DOHH2 (cell line): ENCODE results near the gene TXNDC2.

Experiments used
- H3F3A ChIP-seq: fragments of 200-600 bp; sonication (generic), shearing (Covaris generic); 2 replicates; pipeline ENCODE4 v1.6.0; 2016; ENCODE audit warnings: antibody characterized with exemption, mild to moderate bottlenecking; ENCODE audit not compliant: control insufficient read depth, insufficient read depth
- H3K27ac ChIP-seq: fragments of 200-600 bp; sonication (generic); 2 replicates; pipeline ENCODE4 v1.5.1; 2014; ENCODE audit warnings: low read depth, mild to moderate bottlenecking, low read length, moderate library complexity
- H3K27me3 ChIP-seq: fragments of 200-600 bp; sonication (generic); 2 replicates; pipeline ENCODE4 v1.6.1; 2014; ENCODE audit warnings: mild to moderate bottlenecking, low read length, mixed read lengths; ENCODE audit not compliant: control insufficient read depth
- H3K36me3 ChIP-seq: fragments of 200-600 bp; sonication (generic); 2 replicates; pipeline ENCODE4 v1.6.1; 2014; ENCODE audit warnings: mild to moderate bottlenecking, low read length, moderate library complexity, mixed read lengths; ENCODE audit not compliant: control insufficient read depth
- H3K4me1 ChIP-seq: fragments of 200-600 bp; sonication (generic); 2 replicates; pipeline ENCODE4 v1.6.1; 2014; ENCODE audit warnings: mild to moderate bottlenecking, low read length, mixed read lengths; ENCODE audit not compliant: control insufficient read depth
- H3K4me2 ChIP-seq: fragments of 200-600 bp; sonication (generic); 2 replicates; pipeline ENCODE4 v1.6.0; 2014; ENCODE audit warnings: mild to moderate bottlenecking, low read length, moderate library complexity
- H3K4me3 ChIP-seq: fragments of 200-600 bp; sonication (generic); 2 replicates; pipeline ENCODE4 v1.5.1; 2014; ENCODE audit warnings: mild to moderate bottlenecking, low read length, mixed read lengths
- H3K79me2 ChIP-seq: fragments of 200-600 bp; sonication (generic); 2 replicates; pipeline ENCODE4 v1.6.1; 2014; ENCODE audit warnings: mild to moderate bottlenecking, low read length, mixed read lengths; ENCODE audit not compliant: control insufficient read depth
- H3K9me2 ChIP-seq: fragments of 200-600 bp; sonication (generic); replicated peaks from 2 replicates; pipeline ENCODE4 v1.6.1; 2014; ENCODE audit warnings: mild to moderate bottlenecking, low read length, mixed read lengths; ENCODE audit not compliant: control insufficient read depth
- H3K9me3 ChIP-seq: fragments of 200-600 bp; sonication (generic); 2 replicates; pipeline ENCODE4 v1.6.1; 2014; ENCODE audit warnings: antibody characterized with exemption, low read length, mixed read lengths; ENCODE audit not compliant: control insufficient read depth, insufficient read depth
- H4K20me1 ChIP-seq: fragments of 200-600 bp; sonication (generic); 2 replicates; pipeline ENCODE4 v1.6.0; 2014; ENCODE audit warnings: low read depth, mild to moderate bottlenecking, antibody characterized with exemption, low read length, moderate library complexity; ENCODE audit not compliant: control insufficient read depth, insufficient read depth
- EZH2phosphoT487 ChIP-seq: fragments of 200-600 bp; sonication (generic); IDR thresholded peaks from 2 replicates; pipeline ENCODE4 v1.6.1; 2017; ENCODE audit warnings: borderline replicate concordance, mild to moderate bottlenecking, antibody characterized with exemption, low read length, moderate library complexity, mixed read lengths
- TF ChIP-seq, protein P1 (sequence below): fragments of 200-600 bp; sonication (generic); IDR thresholded peaks from one replicate; pipeline ENCODE4 v1.5.1; 2014; ENCODE audit warnings: antibody characterized with exemption, mild to moderate bottlenecking, low read depth, low read length; ENCODE audit not compliant: poor library complexity, severe bottlenecking

Gene TXNDC2

DNA sequence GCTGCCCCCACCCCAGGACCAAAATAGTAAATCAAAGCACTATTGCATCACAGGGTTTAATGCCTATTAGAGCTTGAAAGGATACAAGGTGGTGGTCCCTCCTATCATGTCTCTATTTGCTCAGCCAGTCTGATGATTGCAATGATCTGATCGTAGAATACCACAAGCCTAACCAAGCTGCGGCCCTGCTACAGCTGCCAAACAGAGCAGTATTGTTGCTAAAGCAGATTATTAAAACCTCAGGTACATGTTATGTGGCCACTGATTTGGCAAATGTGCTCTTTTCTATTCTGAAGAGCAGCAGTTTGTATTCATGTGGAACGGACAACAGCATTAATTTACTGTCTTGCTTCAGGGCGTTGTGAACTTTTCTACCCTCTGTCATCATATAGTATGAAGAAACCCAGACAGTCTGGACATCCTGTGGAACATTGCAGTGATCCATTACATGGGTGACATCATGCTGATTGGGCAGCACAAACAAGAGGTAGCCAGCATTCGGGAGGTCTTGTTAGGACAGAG lies 19.7 kb downstream of the TXNDC2 start:
- peaks cover 5% of the 10 kb centered on the region; the same call in 1 of the 2 replicates for H3K27me3 ChIP-seq
- H3K9me3 ChIP-seq, result no peaks in the 10 kb centered on the region
- no peak overlapping the region for H3K27ac ChIP-seq
- no peak for TF ChIP-seq EZH2phosphoT487
- TF ChIP-seq, protein P1, sequence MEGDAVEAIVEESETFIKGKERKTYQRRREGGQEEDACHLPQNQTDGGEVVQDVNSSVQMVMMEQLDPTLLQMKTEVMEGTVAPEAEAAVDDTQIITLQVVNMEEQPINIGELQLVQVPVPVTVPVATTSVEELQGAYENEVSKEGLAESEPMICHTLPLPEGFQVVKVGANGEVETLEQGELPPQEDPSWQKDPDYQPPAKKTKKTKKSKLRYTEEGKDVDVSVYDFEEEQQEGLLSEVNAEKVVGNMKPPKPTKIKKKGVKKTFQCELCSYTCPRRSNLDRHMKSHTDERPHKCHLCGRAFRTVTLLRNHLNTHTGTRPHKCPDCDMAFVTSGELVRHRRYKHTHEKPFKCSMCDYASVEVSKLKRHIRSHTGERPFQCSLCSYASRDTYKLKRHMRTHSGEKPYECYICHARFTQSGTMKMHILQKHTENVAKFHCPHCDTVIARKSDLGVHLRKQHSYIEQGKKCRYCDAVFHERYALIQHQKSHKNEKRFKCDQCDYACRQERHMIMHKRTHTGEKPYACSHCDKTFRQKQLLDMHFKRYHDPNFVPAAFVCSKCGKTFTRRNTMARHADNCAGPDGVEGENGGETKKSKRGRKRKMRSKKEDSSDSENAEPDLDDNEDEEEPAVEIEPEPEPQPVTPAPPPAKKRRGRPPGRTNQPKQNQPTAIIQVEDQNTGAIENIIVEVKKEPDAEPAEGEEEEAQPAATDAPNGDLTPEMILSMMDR, result no peak
- no peaks in the 10 kb centered on the region for H3F3A ChIP-seq
- H3K4me1 ChIP-seq, result no peaks in the 10 kb centered on the region
- no peaks in the 10 kb centered on the region for H4K20me1 ChIP-seq
- H3K4me3 ChIP-seq, result no peak overlapping the region
- no peak overlapping the region for H3K4me2 ChIP-seq
- no peaks in the 10 kb centered on the region for H3K79me2 ChIP-seq
- H3K36me3 ChIP-seq, result no peaks in the 10 kb centered on the region
- no peaks in the 10 kb centered on the region for H3K9me2 ChIP-seq

DNA sequence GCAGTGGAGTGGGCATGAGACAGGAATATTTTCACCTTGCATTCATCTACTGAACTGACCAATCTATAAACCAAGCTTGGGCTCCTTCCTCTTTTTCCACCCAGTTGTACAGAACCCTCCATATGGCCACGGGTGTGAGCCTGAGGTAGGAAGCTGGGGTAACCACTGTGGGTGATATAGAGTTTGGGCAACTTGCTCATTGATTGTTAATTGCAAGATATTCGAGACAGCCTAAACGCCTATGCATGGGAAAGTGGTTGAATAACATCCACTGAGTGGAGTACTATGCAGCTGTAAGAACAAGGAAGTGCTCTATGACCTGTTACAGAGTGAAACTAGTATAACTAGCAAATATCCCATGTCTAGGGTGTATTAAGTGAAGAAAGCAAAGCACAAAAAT lies 20.7 kb downstream of the TXNDC2 start:
- no peaks in the 10 kb centered on the region for H3K4me1 ChIP-seq
- H3K27me3 ChIP-seq, result peaks cover 9% of the 10 kb centered on the region; the same call in 1 of the 2 replicates
- TF ChIP-seq, protein P1, result no peak
- no peak for TF ChIP-seq EZH2phosphoT487
- no peak overlapping the region for H3K4me3 ChIP-seq
- no peaks in the 10 kb centered on the region for H3K9me3 ChIP-seq
- H4K20me1 ChIP-seq, result no peaks in the 10 kb centered on the region
- H3K27ac ChIP-seq, result no peak overlapping the region
- no peak overlapping the region for H3K4me2 ChIP-seq
- no peaks in the 10 kb centered on the region for H3K36me3 ChIP-seq
- H3K79me2 ChIP-seq, result no peaks in the 10 kb centered on the region
- no peaks in the 10 kb centered on the region for H3K9me2 ChIP-seq
- H3F3A ChIP-seq, result no peaks in the 10 kb centered on the region

DNA sequence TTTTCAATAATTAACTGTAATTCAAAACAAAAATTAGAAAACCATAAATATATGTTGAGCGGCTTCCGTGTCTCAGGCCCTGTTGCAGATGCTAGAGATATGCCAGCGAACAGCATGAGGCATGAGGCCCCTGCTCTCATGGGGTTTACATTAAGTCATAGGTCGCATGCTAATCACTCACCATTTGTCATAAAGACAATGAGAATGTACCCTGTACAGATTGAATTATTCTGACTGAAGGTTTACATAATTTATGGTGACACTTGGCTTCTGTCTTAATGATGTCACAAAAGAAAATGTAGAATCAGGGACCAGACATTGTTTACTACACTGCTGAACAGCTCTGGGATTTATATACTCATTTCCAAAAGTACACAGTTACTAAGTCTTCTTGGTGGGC lies 22.1 kb downstream of the TXNDC2 start:
- Histone ChIP-seq H3K4me1 (peaks cover 2% of the 10 kb centered on the region), H3K36me3 (no peaks in the 10 kb centered on the region), H4K20me1 (no peaks in the 10 kb centered on the region), H3K79me2 (no peaks in the 10 kb centered on the region), H3K27ac (no peak overlapping the region), H3K4me3 (no peak overlapping the region), H3K4me2 (no peak overlapping the region), H3K9me3 (peaks cover 5% of the 10 kb centered on the region), H3F3A (no peaks in the 10 kb centered on the region), H3K27me3 (peaks cover 9% of the 10 kb centered on the region; the same call in 1 of the 2 replicates), H3K9me2 (no peaks in the 10 kb centered on the region)
- TF ChIP-seq EZH2phosphoT487, result no peak
- TF ChIP-seq, protein P1, result no peak
